ENCODE measurements around the gene NTPCR. TPM values are rescaled to one million over a fixed set of nuclear protein-coding genes. Genes with fewer than 3 reads are reported as not detected.

The NTPCR gene
- total and polyA plus RNA-seq, 10 donors = 18.8 to 42.6 (median 29.8) TPM

GRCh38 chr1:232954594-232955365, 4.4 kb downstream of the NTPCR start:
- WGBS, 5 donors = 83 to 93% (median 88%) methylated on average over 4 of the region's 4 CpGs
- no peak overlapping the region for H3K27ac ChIP-seq
- TF ChIP-seq CTCF (IDR thresholded peaks at IDR 0.05 in 8 of 11, conservative IDR thresholded peaks at IDR 0.05 in 3 of 11) (no peak), POLR2AphosphoS5 (IDR thresholded peaks at IDR 0.05) (no peak), POLR2A (IDR thresholded peaks at IDR 0.05) (no peak)
- peaks cover 0 to 15% (median 11%) of the 10 kb centered on the region in 8 donors for H3K9me3 ChIP-seq
- H3K4me1 ChIP-seq = peaks cover 10 to 29% (median 24%) of the 10 kb centered on the region in 6 donors
- peaks cover 0 to 44% (median 26%) of the 10 kb centered on the region in 6 donors for H3K36me3 ChIP-seq
- H3K27me3 ChIP-seq (replicated peaks in 1 of 7) = no peaks in the 10 kb centered on the region
- no peak for DNase-seq
- intact Hi-C loops (cut with DNase I; ENCODE audit: low total_unique reads) = loop anchor here (10.0 kb wide), 1 partner anchor 320 kb away; the partner anchor contains the start of gene SIPA1L2
- H3K4me3 ChIP-seq = no peak overlapping the region

GRCh38 chr1:232956081-232956480, 5.7 kb downstream of the NTPCR start:
- Histone ChIP-seq H3K4me3 (no peak overlapping the region), H3K9me3 (peaks cover 0 to 15% (median 11%) of the 10 kb centered on the region in 8 donors), H3K36me3 (peaks cover 0 to 57% (median 26%) of the 10 kb centered on the region in 6 donors), H3K4me1 (peaks cover 8 to 23% (median 19%) of the 10 kb centered on the region in 6 donors), H3K27ac (no peak overlapping the region), H3K27me3 (replicated peaks in 1 of 7) (no peaks in the 10 kb centered on the region)
- WGBS, 5 donors = 94 to 97% (median 96%) methylated on average over 6 of the region's 6 CpGs
- intact Hi-C loops (cut with DNase I; ENCODE audit: low total_unique reads) = loop anchor here (10.0 kb wide), 1 partner anchor 321 kb away; the partner anchor contains the start of gene SIPA1L2
- no peak for DNase-seq
- no peak for TF ChIP-seq POLR2A (IDR thresholded peaks at IDR 0.05)
- TF ChIP-seq POLR2AphosphoS5 (IDR thresholded peaks at IDR 0.05) = no peak
- no peak for TF ChIP-seq CTCF (IDR thresholded peaks at IDR 0.05 in 8 of 11, conservative IDR thresholded peaks at IDR 0.05 in 3 of 11)

DNA sequence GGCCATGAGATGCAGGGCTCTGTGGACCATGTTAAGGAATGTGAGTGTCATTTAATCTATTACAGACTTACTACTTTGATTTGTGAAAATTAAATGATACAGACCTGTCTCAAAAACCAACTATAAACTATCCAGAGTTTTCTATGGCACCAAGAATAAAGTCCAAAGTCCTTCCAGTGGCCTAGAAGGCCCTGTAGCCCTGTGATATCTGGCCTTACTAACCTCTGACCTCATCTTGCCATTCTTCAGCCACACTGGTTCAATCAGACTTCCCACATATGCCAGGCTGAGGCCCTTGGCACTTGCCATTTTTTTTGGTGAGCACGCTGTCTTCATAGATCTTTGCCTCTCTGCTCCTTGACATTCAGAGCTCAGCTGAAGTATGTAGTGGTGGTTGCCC, 7.7 kb downstream of the NTPCR start:
- intact Hi-C loops (cut with DNase I; ENCODE audit: low total_unique reads) = loop anchor here (10.0 kb wide), 1 partner anchor 323 kb away; the partner anchor contains the start of gene SIPA1L2
- H3K9me3 ChIP-seq = peaks cover 0 to 15% (median 11%) of the 10 kb centered on the region in 8 donors
- H3K27ac ChIP-seq = no peak overlapping the region
- no peaks in the 10 kb centered on the region for H3K27me3 ChIP-seq (replicated peaks in 1 of 7)
- peaks cover 0 to 12% (median 3%) of the 10 kb centered on the region in 6 donors for H3K4me1 ChIP-seq
- no peak overlapping the region for H3K4me3 ChIP-seq
- TF ChIP-seq CTCF (IDR thresholded peaks at IDR 0.05 in 8 of 11, conservative IDR thresholded peaks at IDR 0.05 in 3 of 11) (no peak), POLR2AphosphoS5 (IDR thresholded peaks at IDR 0.05) (no peak), POLR2A (IDR thresholded peaks at IDR 0.05) (no peak)
- peaks cover 0 to 66% (median 26%) of the 10 kb centered on the region in 6 donors for H3K36me3 ChIP-seq
- WGBS, 5 donors = 86 to 100% (median 96%) methylated on average over 1 of the region's 1 CpG
- no peak for DNase-seq
